GM12875 (cell line): ENCODE results near the gene BMP15.

Experiments used
- H3K4me3 ChIP-seq: one replicate; pipeline ENCODE4 v1.5.1; 2011; ENCODE audit warnings: low read depth, low read length, control low read depth
- CTCF ChIP-seq: IDR thresholded peaks from 2 replicates; pipeline ENCODE4 v1.5.1; 2011; ENCODE audit warnings: low read depth, mild to moderate bottlenecking, control low read depth, inconsistent platforms, low read length, moderate library complexity, borderline replicate concordance; ENCODE audit not compliant: insufficient read depth

The BMP15 gene

GRCh38 chrX:50910685-50911176 lies at the start of gene BMP15:
Gene BMP15 (plus strand): TSS chrX:50910735. CDS start chrX:50910784, 49 bp downstream.
- no peak within 1 kb of the TSS for H3K4me3 ChIP-seq
- no peak for TF ChIP-seq CTCF

GRCh38 chrX:50863471-50863870 lies 47.1 kb upstream of the BMP15 start:
- TF ChIP-seq CTCF, result no peak
- no peak overlapping the region for H3K4me3 ChIP-seq

- TF ChIP-seq CTCF, result no peak
- H3K4me3 ChIP-seq, result no peak overlapping the region
Observed at GRCh38 chrX:50865311-50865710, 45.2 kb upstream of the BMP15 start.

GRCh38 chrX:50871922-50872453 lies 38.5 kb upstream of the BMP15 start:
- H3K4me3 ChIP-seq, result no peak overlapping the region
- TF ChIP-seq CTCF, result no peak

- no peak for TF ChIP-seq CTCF
- H3K4me3 ChIP-seq, result no peak overlapping the region
Observed at GRCh38 chrX:50874876-50875275, 35.7 kb upstream of the BMP15 start.

GRCh38 chrX:50876551-50876950 lies 34.0 kb upstream of the BMP15 start:
- no peak for TF ChIP-seq CTCF
- H3K4me3 ChIP-seq, result no peak overlapping the region

GRCh38 chrX:50877310-50877709 lies 33.2 kb upstream of the BMP15 start:
- H3K4me3 ChIP-seq, result no peak overlapping the region
- no peak for TF ChIP-seq CTCF
